ENCODE data around the gene FRMD8. TPM values are rescaled to one million over a fixed set of nuclear protein-coding genes. Genes with fewer than 3 reads are reported as not detected.

The FRMD8 gene
- total RNA-seq, 1 experiment from 2014 or later: 18.9 TPM

- Mint-ChIP-seq H3K27me3 (ENCODE audit: insufficient read depth, unreplicated experiment) (no peaks in the 10 kb centered on the region), H3K27ac (ENCODE audit: low read depth, unreplicated experiment) (peak overlapping the region; percentile 82), H3K4me1 (ENCODE audit: insufficient read depth, unreplicated experiment) (peaks cover 55% of the 10 kb centered on the region), H3K9me3 (ENCODE audit: unreplicated experiment) (no peaks in the 10 kb centered on the region), H3K36me3 (ENCODE audit: insufficient read depth, unreplicated experiment) (peaks cover 100% of the 10 kb centered on the region), H3K4me3 (ENCODE audit: unreplicated experiment) (peak overlapping the region; percentile 3)
- BruUV-seq (replicated peaks): no TSS peak
- TF ChIP-seq CTCF (IDR thresholded peaks at IDR 0.05; ENCODE audit: unreplicated experiment): no peak
- peak; percentile 20 for DNase-seq (ENCODE audit: unreplicated experiment)
- CTCF ChIA-PET: no interaction called here
- intact Hi-C loops (cut with micrococcal nuclease): no loop called here
- POLR2A ChIA-PET: interaction anchor here (0.6 to 11.6 kb wide), 12 partner anchors 7 to 64 kb away, joined by 3 to 391 read pairs (median 22); partner anchors contain the start of genes FRMD8, MALAT1, NEAT1 and SLC25A45
These were observed 56.5 kb downstream of the FRMD8 start for GRCh38 chr11:65442842-65443331.

- no peaks in the 10 kb centered on the region for H3K27me3 Mint-ChIP-seq (ENCODE audit: insufficient read depth, unreplicated experiment)
- TF ChIP-seq CTCF (IDR thresholded peaks at IDR 0.05; ENCODE audit: unreplicated experiment): no peak
- POLR2A ChIA-PET: interaction anchor here (0.6 to 11.6 kb wide), 10 partner anchors 8 to 64 kb away, joined by 3 to 391 read pairs (median 69); partner anchors contain the start of genes MALAT1 and NEAT1
These were observed 58.0 kb downstream of the FRMD8 start for GRCh38 chr11:65444314-65445051.

GRCh38 chr11:65445101-65445603, 58.7 kb downstream of the FRMD8 start:
- Mint-ChIP-seq H3K9me3 (ENCODE audit: unreplicated experiment) (no peaks in the 10 kb centered on the region), H3K4me3 (ENCODE audit: unreplicated experiment) (no peak overlapping the region), H3K4me1 (ENCODE audit: insufficient read depth, unreplicated experiment) (peaks cover 44% of the 10 kb centered on the region), H3K27me3 (ENCODE audit: insufficient read depth, unreplicated experiment) (no peaks in the 10 kb centered on the region), H3K36me3 (ENCODE audit: insufficient read depth, unreplicated experiment) (peaks cover 100% of the 10 kb centered on the region), H3K27ac (ENCODE audit: low read depth, unreplicated experiment) (peak overlapping the region; percentile 82)
- intact Hi-C loops (cut with micrococcal nuclease): no loop called here
- TF ChIP-seq CTCF (IDR thresholded peaks at IDR 0.05; ENCODE audit: unreplicated experiment): no peak
- DNase-seq (ENCODE audit: unreplicated experiment): peak; percentile 38
- ChIA-PET POLR2A (interaction anchor here (2.0 to 11.6 kb wide), 7 partner anchors 9 to 63 kb away, joined by 8 to 391 read pairs (median 130); partner anchors contain the start of genes MALAT1 and NEAT1), CTCF (interaction anchor here (0.9 kb wide), 1 partner anchor 29 kb away, joined by 3 read pairs; no protein-coding TSS in a partner anchor)
- BruUV-seq (replicated peaks): no TSS peak

More at GRCh38 chr11:65444314-65445051, 58.0 kb downstream of the FRMD8 start:
- BruUV-seq (replicated peaks): no TSS peak
- Mint-ChIP-seq H3K4me1 (ENCODE audit: insufficient read depth, unreplicated experiment) (peaks cover 48% of the 10 kb centered on the region), H3K27ac (ENCODE audit: low read depth, unreplicated experiment) (peak overlapping the region; percentile 82), H3K4me3 (ENCODE audit: unreplicated experiment) (no peak overlapping the region), H3K9me3 (ENCODE audit: unreplicated experiment) (no peaks in the 10 kb centered on the region), H3K36me3 (ENCODE audit: insufficient read depth, unreplicated experiment) (peaks cover 100% of the 10 kb centered on the region)
- CTCF ChIA-PET: interaction anchor here (0.6 to 0.9 kb wide), 2 partner anchors 29 to 44 kb away, joined by 3 to 4 read pairs; no protein-coding TSS in a partner anchor
- intact Hi-C loops (cut with micrococcal nuclease): no loop called here
- peak; percentile 38 for DNase-seq (ENCODE audit: unreplicated experiment)

Measured in MCF 10A (cell line).